Suprapubic skin (tissue), 4 donors: ENCODE measurements around the gene ASPM. TPM values are rescaled to one million over a fixed set of nuclear protein-coding genes. Genes with fewer than 3 reads are reported as not detected.

Experiments
- DNase-seq, 2 donors: peaks; one replicate each; pipeline ENCODE4 v3.0.0-alpha.2; 2019; ENCODE audit warnings: low spot score in 2 of 2
- H3K27ac ChIP-seq: fragments of 200-600 bp; sonication (generic); one replicate; pipeline ENCODE4 v1.5.1; 2019
- H3K27me3 ChIP-seq: fragments of 200-600 bp; sonication (generic); one replicate; pipeline ENCODE4 v1.5.1; 2019
- H3K36me3 ChIP-seq: fragments of 200-600 bp; sonication (generic); one replicate; pipeline ENCODE4 v1.5.1; 2019
- H3K4me1 ChIP-seq: fragments of 200-600 bp; sonication (generic); one replicate; pipeline ENCODE4 v1.5.1; 2019
- H3K4me3 ChIP-seq: fragments of 200-600 bp; sonication (generic); one replicate; pipeline ENCODE4 v1.5.1; 2019; ENCODE audit warnings: mild to moderate bottlenecking
- H3K9me3 ChIP-seq: fragments of 200-600 bp; sonication (generic); one replicate; pipeline ENCODE4 v1.5.1; 2019
- CTCF ChIP-seq, 2 donors: fragments of 200-600 bp in 1 of 2; fragments of 450-650 bp in 1 of 2; sonication (generic) in 1 of 2; IDR thresholded peaks; one replicate each; pipeline ENCODE4 v1.5.1; 2016 to 2019; ENCODE audit warnings: antibody characterized with exemption in 2 of 2, mild to moderate bottlenecking in 1 of 2, moderate library complexity in 1 of 2
- EP300 ChIP-seq: sonication (generic); formaldehyde crosslinking; IDR thresholded peaks from one replicate; pipeline ENCODE4 v1.6.1; 2017; ENCODE audit warnings: antibody characterized with exemption
- POLR2A ChIP-seq, 2 donors: fragments of 450-650 bp; IDR thresholded peaks; one replicate each; pipeline ENCODE4 v1.6.1; 2017; ENCODE audit warnings: antibody characterized with exemption in 2 of 2, mild to moderate bottlenecking in 2 of 2, moderate library complexity in 2 of 2
- POLR2AphosphoS5 ChIP-seq, 3 donors: sonication (generic); formaldehyde crosslinking; IDR thresholded peaks; one replicate each; pipeline ENCODE4 v1.6.1; 2017; ENCODE audit warnings: antibody characterized with exemption in 3 of 3
- WGBS: methylation state at CpG from one replicate; pipeline ENCODE4 v1.1.5; 2018; 5-methylcytosine and 5-hydroxymethylcytosine counted together
- total RNA-seq, 4 donors: library from RNA; depleted of rRNA; stranded (reverse); fragments of >200 nt; gene quantifications; one replicate each; pipeline ENCODE4 v1.1.0, GENCODE V29; 2016

The ASPM gene
- total RNA-seq, 4 donors from 2014 or later, result 3.6 to 13.0 (median 5.6) TPM

GRCh38 chr1:197130677-197131304, 15.7 kb downstream of the ASPM start:
- Histone ChIP-seq H3K36me3 (no peaks in the 10 kb centered on the region), H3K4me1 (no peaks in the 10 kb centered on the region), H3K4me3 (no peak overlapping the region), H3K9me3 (no peaks in the 10 kb centered on the region), H3K27me3 (no peaks in the 10 kb centered on the region), H3K27ac (no peak overlapping the region)
- TF ChIP-seq POLR2AphosphoS5 (IDR thresholded peaks at IDR 0.05) (no peak), EP300 (no peak), CTCF (IDR thresholded peaks at IDR 0.05) (no peak), POLR2A (IDR thresholded peaks at IDR 0.05) (no peak)
- no peak for DNase-seq
- 65% methylated on average over 2 of the region's 2 CpGs for WGBS

GRCh38 chr1:197129698-197130097, 16.8 kb downstream of the ASPM start:
- TF ChIP-seq POLR2AphosphoS5 (IDR thresholded peaks at IDR 0.05) (no peak), CTCF (IDR thresholded peaks at IDR 0.05) (no peak), EP300 (no peak), POLR2A (IDR thresholded peaks at IDR 0.05) (no peak)
- Histone ChIP-seq H3K9me3 (no peaks in the 10 kb centered on the region), H3K27me3 (no peaks in the 10 kb centered on the region), H3K4me3 (no peak overlapping the region), H3K36me3 (no peaks in the 10 kb centered on the region), H3K4me1 (no peaks in the 10 kb centered on the region), H3K27ac (no peak overlapping the region)
- DNase-seq, result no peak
- 82% methylated on average over 2 of the region's 2 CpGs for WGBS

GRCh38 chr1:197127246-197127912, 19.1 kb downstream of the ASPM start:
- no peaks in the 10 kb centered on the region for H3K36me3 ChIP-seq
- no peak overlapping the region for H3K27ac ChIP-seq
- WGBS, result 89% methylated on average over 2 of the region's 2 CpGs
- DNase-seq, result no peak
- H3K4me3 ChIP-seq, result no peak overlapping the region
- H3K4me1 ChIP-seq, result no peaks in the 10 kb centered on the region
- H3K27me3 ChIP-seq, result no peaks in the 10 kb centered on the region
- no peaks in the 10 kb centered on the region for H3K9me3 ChIP-seq
- TF ChIP-seq POLR2A (IDR thresholded peaks at IDR 0.05) (no peak), EP300 (no peak), CTCF (IDR thresholded peaks at IDR 0.05) (no peak), POLR2AphosphoS5 (IDR thresholded peaks at IDR 0.05) (no peak)

- 63% methylated on average over 3 of the region's 3 CpGs for WGBS
- no peak for DNase-seq
- TF ChIP-seq POLR2AphosphoS5 (IDR thresholded peaks at IDR 0.05), result no peak
- no peak for TF ChIP-seq CTCF (IDR thresholded peaks at IDR 0.05)
- TF ChIP-seq EP300, result no peak
- TF ChIP-seq POLR2A (IDR thresholded peaks at IDR 0.05), result no peak
These were observed 19.8 kb downstream of the ASPM start for GRCh38 chr1:197126691-197127090.

GRCh38 chr1:197124376-197124775, 22.1 kb downstream of the ASPM start:
- H3K4me3 ChIP-seq, result no peak overlapping the region
- no peaks in the 10 kb centered on the region for H3K36me3 ChIP-seq
- TF ChIP-seq EP300, result no peak
- no peak for TF ChIP-seq CTCF (IDR thresholded peaks at IDR 0.05)
- TF ChIP-seq POLR2AphosphoS5 (IDR thresholded peaks at IDR 0.05), result no peak
- TF ChIP-seq POLR2A (IDR thresholded peaks at IDR 0.05), result no peak
- DNase-seq, result no peak
- no peaks in the 10 kb centered on the region for H3K27me3 ChIP-seq
- WGBS, result 96% methylated on average over 1 of the region's 1 CpG
- H3K27ac ChIP-seq, result no peak overlapping the region
- H3K9me3 ChIP-seq, result no peaks in the 10 kb centered on the region
- no peaks in the 10 kb centered on the region for H3K4me1 ChIP-seq

More at GRCh38 chr1:197126691-197127090, 19.8 kb downstream of the ASPM start:
- no peaks in the 10 kb centered on the region for H3K9me3 ChIP-seq
- no peaks in the 10 kb centered on the region for H3K36me3 ChIP-seq
- H3K27me3 ChIP-seq, result no peaks in the 10 kb centered on the region
- H3K4me3 ChIP-seq, result no peak overlapping the region
- H3K4me1 ChIP-seq, result no peaks in the 10 kb centered on the region
- no peak overlapping the region for H3K27ac ChIP-seq
